Left cardiac atrium (tissue), 4 donors: ENCODE measurements around the gene BDH1. TPM values are rescaled to one million over a fixed set of nuclear protein-coding genes. Genes with fewer than 3 reads are reported as not detected.
"Not testable (repeated sequence)": the region's sequence is repeated elsewhere in the genome, so short reads cannot be mapped to it uniquely, and the experiment has no call there.

Source experiments
- ATAC-seq, 2 donors: fragments of 200-7000 bp; cut with Tn5 transposase; one replicate each; pipeline ENCODE4 v1.9.1; 2020; ENCODE audit warnings: mild to moderate bottlenecking in 2 of 2, moderate library complexity in 2 of 2
- DNase-seq: peaks from one replicate; pipeline ENCODE4 v3.0.0-alpha.2; 2020
- intact Hi-C, 2 donors: fragments of 100-400 bp; cut with DNase I; formaldehyde crosslinking; loops; one replicate each; pipeline versions ENCODE4 v1.14.1 to v1.15.1; 2022 to 2023
- total RNA-seq, 2 donors: library from RNA; stranded (reverse); fragmentation: NEBNext Ultra II Directional; extraction: Animal tissue kit (Norgen Biotek cat#: 25700); gene quantifications; one replicate each; pipeline ENCODE4 v1.2.1, GENCODE V29; 2021
- donor health status: DM: no; HTN: yes; CAD: no.
- donor health status: DM: no; HTN: yes; CAD: no; lungs with severe emphysema.
- donor health status: DM: yes; HTN: yes; CAD: no.
- donor health status: Dilated cardiomyopathy.

BDH1 gene
- total RNA-seq, 2 donors from 2014 or later: 29.9 to 31.4 TPM

GRCh38 chr3:197478746-197479668 lies 76.8 kb downstream of the BDH1 start:
- DNase-seq: no peak
- ATAC-seq: peak in 1 of 2 donors; percentile 74
- intact Hi-C loops: no loop called here

GRCh38 chr3:197477816-197478215 lies 78.0 kb downstream of the BDH1 start:
- ATAC-seq, intact Hi-C loops, DNase-seq: not testable (repeated sequence)

GRCh38 chr3:197475997-197476525 lies 79.7 kb downstream of the BDH1 start:
- intact Hi-C loops: no loop called here
- ATAC-seq (no peak), DNase-seq (no peak)

- intact Hi-C loops: no loop called here
- ATAC-seq: no peak
- DNase-seq: no peak
Measured at GRCh38 chr3:197475514-197475913, 80.3 kb downstream of the BDH1 start.

GRCh38 chr3:197472151-197472550 lies 83.6 kb downstream of the BDH1 start:
- ATAC-seq: no peak
- intact Hi-C loops: no loop called here

GRCh38 chr3:197471221-197472010 lies 84.4 kb downstream of the BDH1 start:
- ATAC-seq: no peak
- intact Hi-C loops: no loop called here
- no peak for DNase-seq

More at GRCh38 chr3:197472151-197472550, 83.6 kb downstream of the BDH1 start:
- no peak for DNase-seq

- intact Hi-C loops: no loop called here
- ATAC-seq (peak in 1 of 2 donors; percentile 49), DNase-seq (no peak)
Measured at GRCh38 chr3:197468866-197469382, 86.8 kb downstream of the BDH1 start.

- ATAC-seq: no peak
- intact Hi-C loops: no loop called here
- DNase-seq: no peak
Measured at GRCh38 chr3:197468167-197468566, 87.6 kb downstream of the BDH1 start.

- peak in 1 of 2 donors; percentile 59 for ATAC-seq
- DNase-seq: no peak
- intact Hi-C loops: no loop called here
Measured at GRCh38 chr3:197466586-197467399, 89.0 kb downstream of the BDH1 start.

- intact Hi-C loops: no loop called here
- DNase-seq (peak; percentile 36), ATAC-seq (peak in 1 of 2 donors; percentile 73)
Measured at GRCh38 chr3:197465996-197466549, 89.7 kb downstream of the BDH1 start.

- DNase-seq: no peak
- ATAC-seq: no peak
- intact Hi-C loops: no loop called here
Measured at GRCh38 chr3:197465197-197465995, 90.4 kb downstream of the BDH1 start.

GRCh38 chr3:197464794-197465193 lies 91.0 kb downstream of the BDH1 start:
- DNase-seq: no peak
- ATAC-seq: no peak
- intact Hi-C loops: no loop called here

GRCh38 chr3:197463279-197463678 lies 92.5 kb downstream of the BDH1 start:
- DNase-seq (no peak), ATAC-seq (no peak)
- intact Hi-C loops: no loop called here

- ATAC-seq: no peak
- DNase-seq: no peak
- intact Hi-C loops: no loop called here
Measured at GRCh38 chr3:197462808-197463207, 93.0 kb downstream of the BDH1 start.

- intact Hi-C loops: no loop called here
- DNase-seq (no peak), ATAC-seq (no peak)
Measured at GRCh38 chr3:197460639-197461038, 95.1 kb downstream of the BDH1 start.

GRCh38 chr3:197460002-197460401 lies 95.8 kb downstream of the BDH1 start:
- DNase-seq (no peak), ATAC-seq (no peak)
- intact Hi-C loops: no loop called here
